Heart right ventricle (tissue), 16 donors: ENCODE results near the gene DCST1. TPM values are rescaled to one million over a fixed set of nuclear protein-coding genes. Genes with fewer than 3 reads are reported as not detected.

Experiments used
- ATAC-seq, 8 donors: fragments of 200-7000 bp; cut with Tn5 transposase; one replicate each; pipeline ENCODE4 v1.9.1; 2020; ENCODE audit warnings: mild to moderate bottlenecking in 8 of 8, moderate library complexity in 8 of 8, moderate number of reproducible peaks in 1 of 8
- DNase-seq, 2 donors: peaks; one replicate each; pipeline ENCODE4 v3.0.0-alpha.2; 2020
- H3K27ac ChIP-seq, 10 donors: fragments of 200-600 bp; sonication (generic) in 2 of 10; one replicate each; pipeline versions ENCODE4 v1.5.0 to v1.8.0; 2020 to 2022; ENCODE audit warnings: mild to moderate bottlenecking in 3 of 10
- H3K27me3 ChIP-seq, 7 donors: fragments of 200-600 bp; one replicate each; pipeline ENCODE4 v1.8.0; 2021 to 2022; ENCODE audit warnings: mild to moderate bottlenecking in 2 of 7
- H3K36me3 ChIP-seq, 9 donors: fragments of 200-600 bp; sonication (generic) in 1 of 9; one replicate each; pipeline versions ENCODE4 v1.5.0 to v1.8.0; 2020 to 2022; ENCODE audit warnings: mild to moderate bottlenecking in 2 of 9
- H3K4me1 ChIP-seq, 9 donors: fragments of 200-600 bp; sonication (generic) in 1 of 9; one replicate each; pipeline versions ENCODE4 v1.5.0 to v1.8.0; 2020 to 2022; ENCODE audit warnings: mild to moderate bottlenecking in 4 of 9
- H3K4me3 ChIP-seq, 10 donors: fragments of 200-600 bp; sonication (generic) in 2 of 10; one replicate each; pipeline versions ENCODE4 v1.5.0 to v1.8.0; 2020 to 2022; ENCODE audit warnings: mild to moderate bottlenecking in 7 of 10, moderate library complexity in 2 of 10
- H3K9me3 ChIP-seq, 11 donors: fragments of 200-600 bp in 10 of 11; sonication (generic) in 2 of 11; one replicate each; pipeline versions ENCODE4 v1.5.0 to v1.8.0; 2013 to 2022; ENCODE audit warnings: mild to moderate bottlenecking in 2 of 11, control low read depth in 1 of 11, moderate library complexity in 1 of 11
- WGBS, 2 donors: extraction: QIAGEN DNeasy Blood & Tissue Kit; methylation state at CpG; one replicate each; pipeline ENCODE4 v1.1.7; 2013; ENCODE audit warnings: inconsistent platforms in 1 of 2; 5-methylcytosine and 5-hydroxymethylcytosine counted together
- intact Hi-C, 10 donors: fragments of 100-400 bp; cut with DNase I; formaldehyde crosslinking; loops; one replicate each; pipeline versions ENCODE4 v1.11.1 to v1.14.2; 2022
- polyA plus RNA-seq, 2 donors: library from polyadenylated mRNA; stranded (reverse); fragments of 200-250 nt; gene quantifications; one replicate each; pipeline ENCODE4 v1.2.3, GENCODE V29; 2013
- total RNA-seq, 10 donors: library from RNA; stranded (reverse); fragmentation: NEBNext Ultra II Directional in 3 of 10; extraction: Animal tissue kit (Norgen Biotek cat#: 25700) in 3 of 10; gene quantifications; one replicate each; pipeline versions ENCODE4 v1.2.1 to v1.2.4, GENCODE V29; 2021 to 2023
- TF ChIP-seq, protein P1 (sequence below), 9 donors: fragments of 200-600 bp; sonication (generic) in 2 of 9; IDR thresholded peaks; one replicate each; pipeline versions ENCODE4 v1.5.0 to v1.8.0; 2021 to 2022; ENCODE audit warnings: antibody characterized with exemption in 9 of 9, mild to moderate bottlenecking in 5 of 9, moderate library complexity in 1 of 9
- donor health status: Arrhythmogenic right ventricular cardiomyopathy.
- donor health status: ischemic (EF 13 %, LVEDD 7.1; RV severe dilation, severe dysfunction).
- donor health status: healthy with polysubstance abuse.
- donor health status: DM: no; HTN: yes; CAD: no.
- donor health status: DM: no; HTN: no; CAD: no.
- donor health status: ischemic (EF 25% LVEDD 6.9; RV normal size, moderate dysfunction).
- donor health status: ischemic (EF 25% LVEDD 5.7; RV mildly dilated, moderate dysfunction).
- donor health status: healthy.
- donor health status: DM: yes; HTN: yes; CAD: no.
- donor health status: Ischemic cardiomyopathy.
- donor health status: ischemic (EF 35%, LVEDD 5.7; RV mildly dilated, moderate dysfunction).
- donor health status: nonischemic (EF 11% LVEDD 7.7; RV severe dilation, severe dysfunction).
- donor health status: DM: yes; HTN: yes; CAD: no.
- donor health status: PGD.
- donor health status: ischemic (EF 29% LVEDD 5.4; RV normal size, mild dysfunction).
- donor health status: nonischemic (EF 23%, LVEDD 6.1; RV moderate dilation, normal function).

Gene DCST1
- total and polyA plus RNA-seq, 12 donors, result 0.29 TPM; not detected in 11

DNA sequence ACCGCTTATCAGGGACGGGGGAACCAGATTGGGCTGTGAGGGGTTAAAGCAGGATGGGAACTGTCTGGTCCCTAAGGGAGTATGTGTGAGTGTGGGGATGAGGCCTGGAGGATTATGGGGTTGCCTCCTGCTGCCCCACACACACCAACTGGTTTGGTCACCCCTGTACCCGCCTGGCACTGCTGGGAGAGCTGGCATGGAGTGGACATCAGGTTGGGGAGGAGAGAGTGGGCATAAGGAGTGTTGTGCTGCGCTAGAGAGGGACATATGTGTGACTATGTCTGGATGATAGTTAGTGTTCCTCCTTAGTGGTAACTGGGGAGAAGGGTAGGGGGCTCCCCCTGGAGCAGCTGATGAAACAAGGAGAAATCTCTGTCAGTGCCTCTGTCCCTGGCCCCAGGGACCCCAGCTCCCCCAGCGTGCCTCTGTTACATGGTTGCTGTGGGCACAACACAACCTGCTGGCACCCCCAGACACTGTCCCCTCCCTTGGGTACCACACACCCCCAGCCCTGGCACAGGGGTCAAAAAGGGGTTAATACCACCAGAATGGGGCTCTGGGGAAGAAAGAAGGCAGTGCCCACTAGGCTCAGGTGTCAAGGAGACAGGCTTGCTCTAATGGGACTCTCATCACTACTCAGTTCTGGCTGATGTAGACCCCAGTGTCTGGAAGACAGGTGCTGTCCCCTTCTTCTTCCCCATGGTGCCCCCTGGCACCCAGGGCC, 29.1 kb upstream of the DCST1 start:
- intact Hi-C loops, result loop anchor here in 3 of 10 donors (5.0 to 10.0 kb wide), 3 partner anchors 42 to 60 kb away; partner anchors contain the start of genes ADAM15 (in 1 of the 3), EFNA4 (in 1 of the 3) and PYGO2 (in 1 of the 3)
- Histone ChIP-seq H3K27ac (peak overlapping the region; percentile 90 to 98 (median 96)), H3K4me3 (peak overlapping the region; percentile 50 to 97 (median 91)), H3K27me3 (no peaks in the 10 kb centered on the region), H3K4me1 (peaks cover 29 to 71% (median 60%) of the 10 kb centered on the region in 9 donors), H3K36me3 (no peaks in the 10 kb centered on the region), H3K9me3 (no peaks in the 10 kb centered on the region)
- ATAC-seq, result no peak
- TF ChIP-seq, protein P1, sequence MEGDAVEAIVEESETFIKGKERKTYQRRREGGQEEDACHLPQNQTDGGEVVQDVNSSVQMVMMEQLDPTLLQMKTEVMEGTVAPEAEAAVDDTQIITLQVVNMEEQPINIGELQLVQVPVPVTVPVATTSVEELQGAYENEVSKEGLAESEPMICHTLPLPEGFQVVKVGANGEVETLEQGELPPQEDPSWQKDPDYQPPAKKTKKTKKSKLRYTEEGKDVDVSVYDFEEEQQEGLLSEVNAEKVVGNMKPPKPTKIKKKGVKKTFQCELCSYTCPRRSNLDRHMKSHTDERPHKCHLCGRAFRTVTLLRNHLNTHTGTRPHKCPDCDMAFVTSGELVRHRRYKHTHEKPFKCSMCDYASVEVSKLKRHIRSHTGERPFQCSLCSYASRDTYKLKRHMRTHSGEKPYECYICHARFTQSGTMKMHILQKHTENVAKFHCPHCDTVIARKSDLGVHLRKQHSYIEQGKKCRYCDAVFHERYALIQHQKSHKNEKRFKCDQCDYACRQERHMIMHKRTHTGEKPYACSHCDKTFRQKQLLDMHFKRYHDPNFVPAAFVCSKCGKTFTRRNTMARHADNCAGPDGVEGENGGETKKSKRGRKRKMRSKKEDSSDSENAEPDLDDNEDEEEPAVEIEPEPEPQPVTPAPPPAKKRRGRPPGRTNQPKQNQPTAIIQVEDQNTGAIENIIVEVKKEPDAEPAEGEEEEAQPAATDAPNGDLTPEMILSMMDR (IDR thresholded peaks at IDR 0.05), result no peak
- WGBS, 2 donors, result 24 to 33% methylated on average over 5 of the region's 5 CpGs
- DNase-seq, result no peak

- Histone ChIP-seq H3K4me3 (peak overlapping the region in 8 of 10 donors; percentile 87 to 97 (median 92)), H3K36me3 (no peaks in the 10 kb centered on the region), H3K27ac (peak overlapping the region; percentile 90 to 98 (median 96)), H3K9me3 (no peaks in the 10 kb centered on the region), H3K4me1 (peaks cover 26 to 70% (median 54%) of the 10 kb centered on the region in 9 donors), H3K27me3 (no peaks in the 10 kb centered on the region)
- intact Hi-C loops, result loop anchor here in 1 of 10 donors (10.0 kb wide), 1 partner anchor 59 kb away; the partner anchor contains the start of gene EFNA4
- TF ChIP-seq, protein P1 (IDR thresholded peaks at IDR 0.05), result no peak
- WGBS, 2 donors, result 43 to 44% methylated on average over 17 of the region's 17 CpGs
- ATAC-seq (peak in 6 of 8 donors; percentile 3 to 25 (median 12)), DNase-seq (peak; percentile 69 to 80)
Observed at GRCh38 chr1:155005076-155006011, 28.3 kb upstream of the DCST1 start.

DNA sequence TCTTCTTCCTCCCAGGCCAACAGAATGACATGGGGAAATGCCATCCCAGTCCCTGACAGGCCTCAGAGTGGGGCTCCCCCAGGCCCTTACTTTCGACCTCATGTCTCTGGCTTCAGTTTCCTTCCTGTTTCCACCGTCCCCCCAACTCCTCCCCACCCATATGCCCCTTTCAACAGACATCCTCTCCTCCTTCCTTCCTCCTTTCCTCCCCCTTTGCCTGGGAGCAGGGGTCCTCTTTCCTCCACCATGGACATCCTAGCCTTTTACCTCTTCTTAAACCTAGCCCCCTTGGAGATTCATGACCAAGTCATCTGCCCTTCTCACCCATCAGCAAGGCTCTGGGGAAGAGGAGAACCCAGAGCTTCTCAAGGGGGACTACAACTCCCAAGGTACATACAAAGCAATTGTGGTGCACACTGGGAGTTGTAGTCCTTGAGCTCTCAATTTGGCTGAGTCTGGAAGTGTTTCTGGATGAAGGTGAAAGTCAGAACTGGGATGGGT, 27.0 kb upstream of the DCST1 start:
- peak overlapping the region in 9 of 10 donors; percentile 63 to 98 (median 96) for H3K27ac ChIP-seq
- no peak for DNase-seq
- no peak for ATAC-seq
- no peaks in the 10 kb centered on the region for H3K9me3 ChIP-seq
- H3K36me3 ChIP-seq, result no peaks in the 10 kb centered on the region
- peak overlapping the region in 1 of 10 donors; percentile 14 for H3K4me3 ChIP-seq
- TF ChIP-seq, protein P1 (IDR thresholded peaks at IDR 0.05), result no peak
- 39 to 45% methylated on average over 2 of the region's 2 CpGs for WGBS, 2 donors
- no peaks in the 10 kb centered on the region for H3K27me3 ChIP-seq
- H3K4me1 ChIP-seq, result peaks cover 26 to 79% (median 66%) of the 10 kb centered on the region in 9 donors
- intact Hi-C loops, result loop anchor here in 1 of 10 donors (10.0 kb wide), 1 partner anchor 58 kb away; the partner anchor contains the start of gene EFNA4
